NCI-H2196 (cell line): ENCODE data around the gene SLX9.

Experiments
- DNase-seq: peaks from one replicate; lab custom pipeline; 2025; ENCODE audit not compliant: unreplicated experiment; lab: John Stamatoyannopoulos, UW

SLX9 gene

GRCh38 chr21:44999972-45000636, 60.3 kb downstream of the SLX9 start:
- no peak for DNase-seq

GRCh38 chr21:45000637-45001133, 60.9 kb downstream of the SLX9 start:
- no peak for DNase-seq

GRCh38 chr21:45001134-45002095, 61.6 kb downstream of the SLX9 start:
- peak; percentile 33 for DNase-seq

- no peak for DNase-seq
Observed at GRCh38 chr21:45002381-45003204, 62.8 kb downstream of the SLX9 start.

- no peak for DNase-seq
Observed at GRCh38 chr21:45003331-45004058, 63.7 kb downstream of the SLX9 start.

- DNase-seq = no peak
Observed at GRCh38 chr21:45004059-45004422, 64.2 kb downstream of the SLX9 start.

GRCh38 chr21:45004481-45005247, 64.8 kb downstream of the SLX9 start:
- DNase-seq = no peak

GRCh38 chr21:45006536-45007095, 66.8 kb downstream of the SLX9 start:
- DNase-seq = no peak

- no peak for DNase-seq
Observed at GRCh38 chr21:45009616-45010015, 69.8 kb downstream of the SLX9 start.

- no peak for DNase-seq
Observed at GRCh38 chr21:45010096-45010495, 70.3 kb downstream of the SLX9 start.

- DNase-seq = no peak
Observed at GRCh38 chr21:45010860-45011259, 71.0 kb downstream of the SLX9 start.

GRCh38 chr21:45011426-45011825, 71.6 kb downstream of the SLX9 start:
- no peak for DNase-seq

GRCh38 chr21:45011911-45012661, 72.3 kb downstream of the SLX9 start:
- no peak for DNase-seq

- DNase-seq = no peak
Observed at GRCh38 chr21:45012662-45013259, 72.9 kb downstream of the SLX9 start.

GRCh38 chr21:45013260-45013841, 73.5 kb downstream of the SLX9 start:
- DNase-seq = no peak

- DNase-seq = no peak
Observed at GRCh38 chr21:45014747-45015468, 75.1 kb downstream of the SLX9 start.

- no peak for DNase-seq
Observed at GRCh38 chr21:45015469-45015860, 75.6 kb downstream of the SLX9 start.
